HCT116 (cell line): ENCODE results near the gene TIAM2. TPM values are rescaled to one million over a fixed set of nuclear protein-coding genes. Genes with fewer than 3 reads are reported as not detected.

Experiments
- ATAC-seq: fragments of 200-7000 bp; cut with Tn5 transposase; 2 replicates; pipeline ENCODE4 v1.9.1; 2020; ENCODE audit warnings: mild to moderate bottlenecking, moderate library complexity
- BruUV-seq: library from RNA; stranded (reverse); fragments of 400-500 nt; replicated peaks from 2 replicates; lab custom pipeline; 2021; lab: Mats Ljungman, UMichigan
- CTCF ChIA-PET: fragments of 300-600 bp; sonication (Branson Sonifier 250); formaldehyde crosslinking; loops from one replicate; lab custom pipeline; 2021; ENCODE audit warnings: antibody characterized with exemption; lab: Charles Lee
- POLR2A ChIA-PET: fragments of 300-600, 350-600 bp; sonication (Branson Sonifier 250); formaldehyde crosslinking; loops from one replicate; lab custom pipeline; 2021; ENCODE audit warnings: antibody characterized with exemption; lab: Charles Lee
- RAD21 ChIA-PET, 2 experiments: fragments of 300-600 bp; sonication (Branson Sonifier 250); formaldehyde crosslinking; loops; one replicate each; lab custom pipeline; 2023; ENCODE audit warnings: low total read pairs in 2 of 2; ENCODE audit not compliant: uncharacterized antibody in 2 of 2, unreplicated experiment in 2 of 2, low non-redundant PET in 1 of 2; lab: Charles Lee
- DNase-seq: peaks from one replicate; pipeline ENCODE4 v3.0.0-alpha.2; 2010; ENCODE audit warnings: low read depth, low spot score
- H2AFZ ChIP-seq: fragments of 200-600 bp; shearing (Covaris generic), sonication (generic); 2 replicates; pipeline ENCODE4 v1.6.1; 2017; ENCODE audit warnings: low read depth, mixed run types, mixed read lengths, antibody characterized with exemption, low read length; ENCODE audit not compliant: poor library complexity, severe bottlenecking
- H3K27ac ChIP-seq: 2 replicates; pipeline ENCODE4 v1.5.1; 2012; ENCODE audit warnings: low read depth, low read length
- H3K27me3 ChIP-seq: fragments of 200-600 bp; sonication (generic); 2 replicates; pipeline ENCODE4 v1.6.1; 2016; ENCODE audit warnings: mixed run types, low read length, mixed read lengths; ENCODE audit not compliant: insufficient read depth
- H3K36me3 ChIP-seq, 2 experiments: fragments of 200-500 bp in 1 of 2; fragments of 200-600 bp in 1 of 2; sonication (Bioruptor generic) in 1 of 2; sonication (generic) in 1 of 2; 2 replicates each; pipeline versions ENCODE4 v1.5.1 to v1.6.1; 2014 to 2016; ENCODE audit warnings: low read length in 2 of 2, inconsistent platforms in 1 of 2, mixed read lengths in 1 of 2, mixed run types in 1 of 2; ENCODE audit not compliant: insufficient read depth in 2 of 2, control insufficient read depth in 1 of 2
- H3K4me1 ChIP-seq, 2 experiments: fragments of 200-600 bp in 1 of 2; sonication (generic) in 1 of 2; 2 replicates each; pipeline versions ENCODE4 v1.5.1 to v1.6.1; 2012 to 2017; ENCODE audit warnings: low read length in 2 of 2, inconsistent platforms in 1 of 2, mild to moderate bottlenecking in 1 of 2, mixed read lengths in 1 of 2, mixed run types in 1 of 2, moderate library complexity in 1 of 2; ENCODE audit not compliant: insufficient read depth in 2 of 2, control insufficient read depth in 1 of 2
- H3K4me2 ChIP-seq: fragments of 200-600 bp; sonication (generic); 2 replicates; pipeline ENCODE4 v1.6.1; 2017; ENCODE audit warnings: mixed run types, low read length, mixed read lengths
- H3K4me3 ChIP-seq, 2 experiments: fragments of 200-600 bp in 1 of 2; sonication (generic) in 1 of 2; replicated peaks in 1 of 2; 2 replicates each; pipeline ENCODE4 v1.5.1; 2011 to 2016; ENCODE audit warnings: low read length in 2 of 2, control low read depth in 1 of 2, low read depth in 1 of 2, mild to moderate bottlenecking in 1 of 2, mixed read lengths in 1 of 2, mixed run types in 1 of 2
- H3K79me2 ChIP-seq: fragments of 200-600 bp; sonication (generic); 2 replicates; pipeline ENCODE4 v1.6.1; 2017; ENCODE audit warnings: mild to moderate bottlenecking, mixed run types, low read length, moderate library complexity, mixed read lengths; ENCODE audit not compliant: insufficient read depth
- H3K9ac ChIP-seq: fragments of 200-600 bp; sonication (generic); 2 replicates; pipeline ENCODE4 v1.6.1; 2016; ENCODE audit warnings: low read length, mixed read lengths
- H3K9me2 ChIP-seq: fragments of 200-600 bp; sonication (generic), shearing (Covaris generic); 2 replicates; pipeline ENCODE4 v1.6.1; 2017; ENCODE audit warnings: mixed run types, mild to moderate bottlenecking, moderate library complexity; ENCODE audit not compliant: insufficient read depth
- H3K9me3 ChIP-seq, 2 experiments: fragments of 200-500 bp in 1 of 2; fragments of 200-600 bp in 1 of 2; sonication (Bioruptor generic) in 1 of 2; sonication (generic) in 1 of 2; 2 replicates each; pipeline ENCODE4 v1.6.1; 2014 to 2017; ENCODE audit warnings: low read length in 2 of 2, mixed read lengths in 2 of 2, inconsistent platforms in 1 of 2, low read depth in 1 of 2, mild to moderate bottlenecking in 1 of 2, mixed run types in 1 of 2, moderate library complexity in 1 of 2; ENCODE audit not compliant: control insufficient read depth in 1 of 2, insufficient read depth in 1 of 2
- H4K20me1 ChIP-seq: fragments of 200-600 bp; sonication (generic), shearing (Covaris generic); 2 replicates; pipeline ENCODE4 v1.6.1; 2017; ENCODE audit warnings: mixed run types, mild to moderate bottlenecking, moderate library complexity; ENCODE audit not compliant: insufficient read depth
- ATF3 ChIP-seq: IDR thresholded peaks from 2 replicates; pipeline ENCODE4 v1.6.1; 2012
- CBX3 ChIP-seq: IDR thresholded peaks from 2 replicates; pipeline ENCODE4 v1.6.1; 2012; ENCODE audit warnings: low read depth
- CTCF ChIP-seq, 3 experiments: fragments of 200-600 bp in 1 of 3; sonication (generic) in 1 of 3; IDR thresholded peaks in 2 of 3; conservative IDR thresholded peaks in 1 of 3; 2 replicates each; pipeline ENCODE4 v1.5.1; 2012 to 2017; ENCODE audit warnings: low read depth in 2 of 3, low read length in 2 of 3, antibody characterized with exemption in 1 of 3, borderline replicate concordance in 1 of 3, control low read depth in 1 of 3, mild to moderate bottlenecking in 1 of 3, mixed read lengths in 1 of 3, mixed run types in 1 of 3, moderate library complexity in 1 of 3; ENCODE audit not compliant: insufficient read depth in 1 of 3
- EGR1 ChIP-seq: IDR thresholded peaks from 2 replicates; pipeline ENCODE4 v1.6.1; 2012; ENCODE audit warnings: low read depth
- EZH2phosphoT487 ChIP-seq: fragments of 200-600 bp; IDR thresholded peaks from 2 replicates; pipeline ENCODE4 v1.6.1; 2018; ENCODE audit warnings: antibody characterized with exemption, borderline replicate concordance
- JUND ChIP-seq: IDR thresholded peaks from 2 replicates; pipeline ENCODE4 v1.6.1; 2012
- MAX ChIP-seq: IDR thresholded peaks from 2 replicates; pipeline ENCODE4 v1.6.1; 2012
- SIN3A ChIP-seq: IDR thresholded peaks from 2 replicates; pipeline ENCODE4 v1.6.1; 2012; ENCODE audit warnings: low read depth
- SP1 ChIP-seq: IDR thresholded peaks from 2 replicates; pipeline ENCODE4 v1.6.1; 2012; ENCODE audit warnings: low read depth
- TCF7L2 ChIP-seq: IDR thresholded peaks from 2 replicates; pipeline ENCODE4 v1.7.0; 2011; ENCODE audit warnings: borderline replicate concordance, inconsistent platforms; ENCODE audit not compliant: insufficient read depth, insufficient read length; ENCODE audit errors: extremely low read depth
- YY1 ChIP-seq: IDR thresholded peaks from 2 replicates; pipeline ENCODE4 v1.6.1; 2011; ENCODE audit warnings: low read length, low read depth, moderate library complexity, mild to moderate bottlenecking; ENCODE audit not compliant: insufficient replicate concordance; ENCODE audit errors: extremely low read depth
- ZBTB33 ChIP-seq: IDR thresholded peaks from 2 replicates; pipeline ENCODE4 v1.6.1; 2011; ENCODE audit warnings: mild to moderate bottlenecking, low read length, moderate library complexity; ENCODE audit not compliant: insufficient replicate concordance; ENCODE audit errors: extremely low read depth
- ZFX ChIP-seq: fragments of 450-650 bp; IDR thresholded peaks from 2 replicates; pipeline ENCODE4 v1.6.1; 2017
- ZNF274 ChIP-seq: fragments of 200-500 bp; sonication (Bioruptor generic); IDR thresholded peaks from 2 replicates; pipeline ENCODE4 v1.6.1; 2014; ENCODE audit warnings: mild to moderate bottlenecking, low read depth, low read length, inconsistent platforms
- intact Hi-C: fragments of 100-400 bp; cut with micrococcal nuclease; formaldehyde crosslinking; loops from 2 replicates; pipeline ENCODE4 v1.10.0; 2022
- total RNA-seq: library from RNA; stranded (reverse); gene quantifications from one replicate; pipeline ENCODE4 v1.2.1, GENCODE V29; 2021; ENCODE audit not compliant: unreplicated experiment

TIAM2 gene
- total RNA-seq, 1 experiment from 2014 or later: 9.4 TPM

GRCh38 chr6:155062866-155063341 is 67.8 kb downstream of the TIAM2 start:
- Histone ChIP-seq H3K4me3 (no peak overlapping the region), H3K9me3 (no peaks in the 10 kb centered on the region), H4K20me1 (no peaks in the 10 kb centered on the region)
- no peak for DNase-seq
- POLR2A ChIA-PET: no interaction called here
- no peak for TF ChIP-seq YY1
- no peak for TF ChIP-seq MAX
- TF ChIP-seq CBX3: no peak
- no peak for TF ChIP-seq SIN3A
- TF ChIP-seq CTCF (IDR thresholded peaks at IDR 0.05 in 2 of 3, conservative IDR thresholded peaks at IDR 0.05 in 1 of 3; ENCODE audit: borderline replicate concordance in 1 of 3, insufficient read depth in 1 of 3, low read depth in 2 of 3, low read length in 2 of 3): no peak
- no peak for TF ChIP-seq ZBTB33
- no peak for TF ChIP-seq SP1
- TF ChIP-seq JUND: no peak
- TF ChIP-seq ZNF274: no peak
- no peak for TF ChIP-seq EGR1
- TF ChIP-seq ZFX: no peak
- TF ChIP-seq TCF7L2: no peak
- TF ChIP-seq EZH2phosphoT487: no peak
- no peak for TF ChIP-seq ATF3
- TF ChIP-seq, all 23 proteins: peak for 0
- Histone ChIP-seq H3K36me3 (no peaks in the 10 kb centered on the region), H3K4me2 (peak overlapping the region; percentile 18; the same call in 1 of the 2 replicates), H2AFZ (no peak overlapping the region), H3K9ac (no peak overlapping the region), H3K9me2 (no peaks in the 10 kb centered on the region), H3K79me2 (no peaks in the 10 kb centered on the region), H3K27me3 (no peaks in the 10 kb centered on the region), H3K4me1 (peaks cover 2 to 21% of the 10 kb centered on the region in 2 experiments; a peak in 3 of 4 replicates), H3K27ac (no peak overlapping the region)
- ChIA-PET CTCF (no interaction called here), RAD21 (no interaction called here)
- intact Hi-C loops: no loop called here
- ATAC-seq: no peak
- no TSS peak for BruUV-seq
